DND-41 (cell line): Measurements from ENCODE around the gene VPS37C.

Source experiments
- CTCF ChIP-seq: IDR thresholded peaks from 2 replicates; pipeline ENCODE4 v1.5.1; 2012; ENCODE audit warnings: borderline replicate concordance, low read length, moderate library complexity, mild to moderate bottlenecking; ENCODE audit not compliant: poor library complexity, severe bottlenecking; ENCODE audit errors: extremely low read depth
- EZH2 ChIP-seq: IDR thresholded peaks from 3 replicates; pipeline ENCODE4 v1.6.1; 2012; ENCODE audit warnings: borderline replicate concordance, low read depth, mild to moderate bottlenecking, moderate library complexity, low read length, inconsistent platforms; ENCODE audit not compliant: severe bottlenecking

DNA sequence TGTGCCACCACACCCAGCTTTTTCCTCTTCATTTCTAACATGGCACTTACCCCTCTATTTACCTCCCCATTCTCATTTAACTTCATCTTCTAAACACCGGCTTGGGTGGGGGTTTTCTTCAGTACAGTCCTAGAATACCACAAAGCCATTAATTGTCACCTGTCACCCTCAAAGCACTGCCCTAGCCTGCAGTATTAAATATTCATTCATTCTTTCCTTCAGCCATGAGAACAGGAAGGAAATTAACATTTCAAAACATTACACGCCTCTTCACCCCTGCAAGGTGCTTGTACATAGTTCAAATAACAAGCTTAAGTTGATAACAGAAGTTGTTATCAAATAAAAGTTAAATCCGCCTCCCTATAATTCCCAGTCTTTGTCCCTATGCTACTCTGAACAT, 10.7 kb upstream of the VPS37C start:
- no peak for TF ChIP-seq CTCF
- TF ChIP-seq EZH2, result no peak
